DMS53 treated with DMSO at 0.1 percent for 48 hours (cell line): Measurements from ENCODE around the gene KDF1.

Experiments used
- DNase-seq: peaks from one replicate; lab custom pipeline; 2025; ENCODE audit not compliant: unreplicated experiment; lab: John Stamatoyannopoulos, UW

Gene KDF1

GRCh38 chr1:26959722-26960624 lies at the start of gene KDF1:
TSS of gene KDF1 (minus strand) at chr1:26960468. CDS start at chr1:26952380, 8,088 bp downstream.
- peak; percentile 80 for DNase-seq

GRCh38 chr1:27009601-27010197 lies 49.4 kb upstream of the KDF1 start:
- DNase-seq: no peak

GRCh38 chr1:27007909-27008582 lies 47.8 kb upstream of the KDF1 start:
- no peak for DNase-seq

- no peak for DNase-seq
Measured at GRCh38 chr1:27006683-27007082, 46.4 kb upstream of the KDF1 start.

- DNase-seq: no peak
Measured at GRCh38 chr1:27005648-27006496, 45.6 kb upstream of the KDF1 start.

DNA sequence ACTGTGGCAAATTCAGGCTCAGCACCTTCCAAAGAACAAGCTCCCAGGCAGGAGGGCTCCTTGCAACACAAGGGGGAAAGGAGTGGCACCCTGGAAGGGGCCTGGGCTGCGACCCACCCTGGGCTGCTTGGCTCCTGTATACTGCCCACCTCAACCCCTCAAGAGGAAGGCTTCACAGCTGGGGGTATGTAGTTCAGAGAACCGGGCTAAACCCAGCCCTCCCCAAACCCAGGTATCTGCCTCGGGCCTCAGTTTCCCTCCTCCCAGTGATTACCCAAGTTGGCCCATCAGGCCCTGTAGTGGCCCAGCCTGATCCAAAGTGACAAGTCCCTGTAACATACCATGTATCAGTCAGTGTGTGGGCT lies 44.9 kb upstream of the KDF1 start:
- DNase-seq: no peak

DNA sequence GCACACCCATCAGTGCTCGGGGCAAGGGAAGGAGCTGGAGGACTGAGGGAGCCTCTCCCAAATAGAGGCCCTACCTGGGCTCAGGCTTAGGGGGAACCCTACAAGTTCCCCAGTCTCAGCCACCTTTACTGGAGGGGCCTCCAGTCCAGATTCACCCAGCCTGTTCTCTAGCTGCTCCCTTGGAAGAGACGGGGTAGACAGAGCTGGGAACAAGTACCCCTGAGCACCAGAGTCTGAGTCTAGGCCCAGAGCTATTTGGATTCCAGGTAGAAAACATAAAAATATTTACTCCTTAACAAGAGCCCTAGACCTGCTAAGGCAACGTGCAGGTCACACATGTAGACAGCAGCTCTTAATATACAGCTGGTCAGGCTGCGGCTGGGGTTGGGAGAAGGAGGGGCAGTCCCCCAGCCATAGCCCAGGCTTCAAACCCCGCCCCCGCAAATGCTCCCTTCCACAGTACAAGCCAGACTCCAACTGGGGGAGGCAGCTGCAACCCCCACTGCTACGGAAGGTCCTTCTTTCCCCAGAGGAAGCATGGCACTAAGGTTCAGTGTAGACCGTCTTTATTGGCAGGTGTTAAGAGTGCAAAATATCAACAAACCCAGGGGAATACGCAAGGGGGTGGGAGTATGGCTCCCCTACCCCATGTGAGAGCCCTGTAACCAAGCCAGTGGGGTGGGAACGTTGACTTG lies 44.4 kb upstream of the KDF1 start:
- DNase-seq: peak; percentile 14

DNA sequence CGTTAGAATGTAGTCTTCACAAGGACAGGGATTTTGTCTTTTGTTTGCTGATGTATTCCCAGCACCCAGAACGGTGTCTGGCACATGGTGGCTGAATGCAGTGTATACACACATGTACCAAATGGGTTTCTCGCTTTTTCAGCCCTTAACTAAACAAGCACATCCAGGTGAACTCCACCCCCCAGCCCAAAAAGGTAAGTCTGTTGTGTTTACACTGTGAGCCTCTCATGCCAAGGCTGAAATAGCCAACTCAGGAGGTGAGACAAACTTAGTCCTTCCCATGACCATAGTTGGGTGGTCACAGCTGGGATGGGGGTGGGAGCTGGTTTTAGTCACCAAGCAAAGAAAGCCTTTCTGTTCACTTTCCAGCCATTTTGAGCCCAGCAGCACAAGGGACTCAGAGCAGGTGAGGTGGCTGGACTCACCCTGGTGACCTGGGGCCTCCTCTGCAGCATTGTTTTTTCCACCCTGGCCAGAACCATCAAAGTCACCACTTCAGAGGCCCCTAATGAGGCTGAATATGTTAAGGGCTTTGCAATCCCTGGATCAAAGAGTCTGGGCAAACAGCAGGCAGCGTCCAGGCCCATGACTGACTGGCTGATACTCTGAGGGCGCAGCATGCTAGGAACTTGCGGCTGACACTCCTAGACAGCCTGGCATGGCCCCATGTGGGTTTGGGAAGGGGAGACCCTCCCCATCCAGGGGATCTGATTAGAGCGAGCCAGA lies 43.6 kb upstream of the KDF1 start:
- peak; percentile 17 for DNase-seq

DNA sequence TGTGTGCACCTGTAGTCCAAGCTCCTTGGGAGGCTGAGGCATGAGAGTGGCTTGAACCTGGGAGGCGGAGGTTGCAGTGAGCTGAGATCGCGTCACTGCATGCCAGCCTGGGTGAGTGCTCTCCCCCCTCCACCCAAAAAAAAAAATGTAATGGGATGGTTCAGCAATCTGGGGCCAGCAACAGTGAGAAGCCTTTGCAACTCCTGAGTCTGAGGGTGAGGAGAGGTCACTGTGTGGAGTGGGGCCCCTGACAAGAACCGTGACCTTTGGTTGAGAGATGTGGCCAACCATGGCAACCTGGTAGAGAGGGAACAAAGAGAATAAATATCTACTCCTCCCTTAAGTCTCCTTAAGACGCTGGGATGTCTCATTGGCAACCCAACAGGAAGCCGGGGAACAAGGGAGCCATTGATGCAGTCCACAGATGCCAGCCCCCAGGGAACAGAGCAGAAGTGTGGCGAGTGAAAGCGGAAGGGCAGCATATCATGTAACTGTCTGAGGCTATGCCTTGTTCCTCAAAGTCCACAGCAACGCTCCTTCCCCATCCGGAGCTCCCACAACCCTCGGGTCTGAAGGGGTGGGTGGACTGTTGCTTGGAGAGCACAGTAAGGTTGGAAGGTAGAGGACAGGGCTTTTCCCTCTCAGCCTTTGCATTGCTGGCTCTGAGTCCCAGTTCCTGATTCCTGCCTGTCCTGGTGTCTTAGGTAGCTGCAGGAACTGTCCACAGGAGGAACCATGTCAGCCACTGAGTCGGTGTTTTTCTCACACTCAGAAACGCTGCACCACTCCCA lies 41.5 kb upstream of the KDF1 start:
- no peak for DNase-seq

DNA sequence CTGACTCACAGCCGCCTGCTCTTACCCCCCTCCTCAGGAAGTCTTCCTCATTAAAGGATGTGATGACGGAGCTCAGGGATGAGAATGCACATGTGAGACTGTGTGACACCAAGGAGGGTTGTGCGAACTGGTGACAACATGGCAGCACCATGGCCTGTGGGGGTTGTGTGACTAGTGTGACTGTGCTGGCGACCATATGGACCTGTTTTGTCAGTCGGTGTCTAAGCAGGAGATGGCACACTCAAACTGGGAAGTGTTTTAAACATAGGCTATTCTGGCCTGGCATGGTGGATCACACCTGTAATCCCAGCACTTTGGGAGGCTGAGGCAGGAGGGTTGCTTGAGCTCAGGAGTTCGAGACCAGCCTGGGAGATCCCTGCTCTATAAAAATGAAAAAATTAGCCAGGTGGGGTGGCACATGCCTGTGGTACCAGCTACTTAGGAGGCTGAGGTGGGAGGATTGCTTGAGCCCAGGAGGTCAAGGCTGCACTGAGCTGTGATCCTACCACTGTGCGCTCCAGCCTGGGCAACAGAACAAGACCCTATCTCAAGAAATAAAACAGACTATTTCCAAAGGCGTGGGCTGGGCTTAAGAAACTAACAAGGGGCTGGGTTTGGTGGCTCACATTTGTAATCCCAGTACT lies 40.7 kb upstream of the KDF1 start:
- no peak for DNase-seq

- no peak for DNase-seq
Measured at GRCh38 chr1:27000090-27000816, 40.0 kb upstream of the KDF1 start.

- DNase-seq: no peak
Measured at GRCh38 chr1:26999440-26999987, 39.2 kb upstream of the KDF1 start.

- no peak for DNase-seq
Measured at GRCh38 chr1:26998429-26999300, 38.4 kb upstream of the KDF1 start.

DNA sequence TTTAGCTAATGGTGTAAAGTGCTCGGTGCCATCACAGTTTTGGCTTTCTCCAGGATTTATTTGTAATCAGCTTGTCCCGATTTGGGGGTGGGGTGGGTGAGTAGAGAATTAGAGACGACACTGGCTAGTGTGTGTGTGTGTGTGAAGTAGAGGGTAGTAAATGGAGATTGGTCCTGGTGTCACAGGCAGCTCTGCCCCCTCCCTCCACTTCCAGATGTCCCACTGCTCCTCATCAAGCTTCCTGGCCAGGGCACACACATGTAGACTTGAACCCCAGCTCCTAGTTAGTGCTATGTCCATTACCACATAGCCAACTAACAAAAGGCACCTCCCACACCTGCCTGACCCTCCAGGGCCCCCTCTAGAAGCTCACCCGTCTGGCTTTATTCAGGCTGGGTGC lies 36.4 kb upstream of the KDF1 start:
- no peak for DNase-seq

GRCh38 chr1:26996024-26996423 lies 35.8 kb upstream of the KDF1 start:
- no peak for DNase-seq

DNA sequence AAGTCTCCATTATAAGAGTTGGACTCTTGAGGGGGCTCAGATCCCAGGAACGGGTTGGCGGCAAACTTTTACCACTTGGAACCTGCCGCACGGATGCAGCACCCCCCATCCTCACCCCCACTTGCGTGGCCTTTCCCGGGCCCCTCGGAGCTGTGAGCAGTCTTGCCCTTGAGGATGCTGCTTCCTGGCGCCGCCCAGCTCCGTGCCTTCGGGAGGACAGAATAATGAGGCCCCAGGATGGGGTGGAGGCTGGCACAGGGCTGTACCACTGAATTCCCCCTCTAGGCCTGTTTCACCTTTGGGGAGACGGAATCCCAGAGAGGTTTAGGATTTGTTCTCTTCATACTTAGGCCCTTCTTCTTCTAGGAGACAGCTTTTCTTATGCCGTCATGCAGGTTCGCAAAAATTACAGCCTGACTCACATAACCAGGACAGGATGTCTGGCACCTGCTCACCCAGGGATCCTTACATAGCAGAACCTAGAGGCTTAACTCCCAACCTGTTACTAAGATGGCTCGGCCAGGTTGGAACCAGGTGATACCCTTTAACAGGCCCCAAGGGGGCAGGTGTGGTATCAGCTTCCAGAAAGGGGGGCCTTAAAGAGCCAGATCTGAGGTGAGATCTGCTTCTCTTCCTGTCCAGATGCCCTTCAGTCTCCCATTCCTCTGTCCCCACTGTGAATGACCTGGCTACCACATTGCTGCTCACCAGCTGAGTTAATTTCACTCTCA lies 34.7 kb upstream of the KDF1 start:
- DNase-seq: peak; percentile 29
